GM19025 (cell line): ENCODE measurements around the gene CTNNA2.
"Not testable (repeated sequence)": the region's sequence is repeated elsewhere in the genome, so short reads cannot be mapped to it uniquely, and the experiment has no call there.

Experiments
- ATAC-seq: cut with Tn5 transposase; IDR thresholded peaks from one replicate; pipeline ENCODE4 v1.9.1; 2021; ENCODE audit warnings: mild to moderate bottlenecking, low read depth, moderate library complexity; ENCODE audit not compliant: unreplicated experiment

The CTNNA2 gene

DNA sequence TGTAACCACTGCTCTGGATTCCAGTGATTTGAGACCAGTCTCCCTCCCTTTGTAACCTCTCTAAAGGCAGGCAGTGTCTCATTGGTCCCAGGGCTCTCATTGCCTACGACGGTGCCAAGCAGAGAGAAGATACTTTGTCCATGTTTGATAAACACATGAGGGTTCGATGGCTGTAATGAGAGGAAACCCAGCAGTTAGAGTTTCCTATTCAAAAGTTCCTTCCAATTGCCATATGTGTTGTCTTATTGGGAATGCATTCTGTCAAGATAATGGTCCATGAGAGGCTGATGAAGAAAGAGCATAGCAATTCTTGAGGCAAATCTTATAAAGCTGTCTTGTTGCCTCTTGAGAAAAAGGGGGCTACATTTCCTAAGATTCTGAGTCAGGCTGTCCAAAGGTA is 499.2 kb downstream of the CTNNA2 start:
- ATAC-seq = no peak

DNA sequence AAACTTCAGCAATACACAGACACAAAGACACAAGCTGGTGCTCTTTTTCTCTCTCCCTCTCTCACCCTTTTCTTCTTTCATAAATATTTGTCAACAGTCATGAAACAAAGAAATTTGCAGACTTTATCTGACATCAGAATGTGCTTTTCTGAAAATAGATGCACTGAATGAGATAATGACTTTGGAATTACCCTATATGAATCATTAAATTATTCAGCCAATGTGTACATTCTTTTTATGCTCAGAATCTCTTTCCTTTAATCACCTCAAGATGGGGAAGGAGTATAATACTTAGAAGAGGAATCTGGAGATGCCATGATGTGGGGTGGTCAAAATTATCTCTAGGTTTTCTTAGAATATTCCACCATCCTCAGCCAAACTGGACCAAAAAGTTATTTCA is 501.8 kb downstream of the CTNNA2 start:
- no peak for ATAC-seq

DNA sequence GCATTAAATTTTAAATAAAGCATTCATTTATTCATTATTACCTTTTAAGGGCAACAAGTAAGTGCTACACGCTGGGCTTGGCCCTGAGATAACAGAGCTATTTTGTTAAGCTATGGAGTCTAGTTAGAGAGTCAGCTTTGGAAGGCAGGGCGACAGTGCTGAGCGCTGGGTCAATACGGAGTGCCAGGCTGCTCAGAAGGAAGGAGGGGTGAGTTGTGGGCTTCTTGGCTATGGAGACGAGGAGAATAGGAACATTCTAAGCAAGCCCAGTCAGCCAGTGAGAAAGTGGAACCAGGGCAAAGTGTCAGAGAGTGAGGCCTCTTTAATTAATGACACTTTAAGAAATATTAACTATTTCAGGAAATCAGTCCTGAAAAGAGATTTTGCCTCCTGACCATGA is 503.3 kb downstream of the CTNNA2 start:
- no peak for ATAC-seq

DNA sequence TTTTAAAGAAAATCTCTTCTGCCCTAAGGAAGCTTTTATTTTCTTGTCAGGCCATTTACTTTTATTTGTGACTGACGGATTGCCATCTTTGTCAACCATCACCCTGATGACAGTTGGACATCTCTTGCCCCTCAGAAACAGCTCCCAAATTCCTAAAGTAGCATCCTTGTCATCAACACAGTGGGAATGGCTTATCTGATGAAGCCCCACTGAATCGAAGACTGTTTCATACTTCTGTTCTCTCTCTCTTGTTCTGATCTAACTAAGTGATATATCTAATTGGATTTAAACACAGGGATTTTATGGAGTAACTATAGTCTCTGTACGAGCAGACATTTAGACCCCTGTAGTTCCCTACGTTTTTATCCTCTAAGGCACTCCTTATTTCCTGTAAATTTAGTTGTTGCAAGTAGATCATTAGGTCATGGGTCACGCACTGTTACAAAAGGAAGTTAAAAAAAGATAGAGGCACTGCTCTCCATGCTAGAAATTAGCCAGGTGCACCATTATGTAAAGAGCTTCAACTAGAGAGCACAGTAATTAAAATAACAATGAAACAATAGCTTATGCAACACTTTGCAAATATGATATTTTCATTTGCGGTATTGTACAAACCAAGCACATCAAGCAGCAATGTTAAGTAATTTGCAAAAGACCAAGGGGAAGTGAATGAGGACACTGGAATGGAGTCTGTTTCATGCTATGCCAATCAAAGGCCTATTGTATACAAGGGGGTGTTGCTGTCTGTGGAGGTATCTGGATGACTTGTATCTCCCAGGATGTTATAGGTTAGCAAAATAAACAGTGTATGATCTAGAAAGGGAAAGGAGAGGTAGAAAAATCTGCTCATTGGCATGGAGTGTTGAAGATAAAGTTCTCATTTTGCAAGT is 507.0 kb downstream of the CTNNA2 start:
- no peak for ATAC-seq

DNA sequence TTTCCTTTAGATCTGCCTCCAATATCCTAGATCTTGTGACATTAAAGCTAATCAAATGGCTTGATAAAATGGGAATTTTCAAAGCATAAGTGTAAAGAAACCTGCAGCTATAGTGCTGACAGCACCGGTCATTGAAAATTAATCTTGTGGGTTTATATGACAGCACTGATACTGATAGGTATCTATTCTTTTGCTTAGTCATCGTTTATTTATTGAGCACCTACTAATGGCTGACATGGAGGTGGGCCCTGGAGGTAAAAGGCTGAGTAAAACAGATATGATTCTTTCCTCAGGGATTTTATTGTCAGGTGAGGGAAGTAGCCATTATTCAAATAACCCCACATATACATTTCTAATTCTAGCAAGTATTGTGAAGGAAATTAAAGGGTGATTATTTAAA is 509.2 kb downstream of the CTNNA2 start:
- no peak for ATAC-seq

DNA sequence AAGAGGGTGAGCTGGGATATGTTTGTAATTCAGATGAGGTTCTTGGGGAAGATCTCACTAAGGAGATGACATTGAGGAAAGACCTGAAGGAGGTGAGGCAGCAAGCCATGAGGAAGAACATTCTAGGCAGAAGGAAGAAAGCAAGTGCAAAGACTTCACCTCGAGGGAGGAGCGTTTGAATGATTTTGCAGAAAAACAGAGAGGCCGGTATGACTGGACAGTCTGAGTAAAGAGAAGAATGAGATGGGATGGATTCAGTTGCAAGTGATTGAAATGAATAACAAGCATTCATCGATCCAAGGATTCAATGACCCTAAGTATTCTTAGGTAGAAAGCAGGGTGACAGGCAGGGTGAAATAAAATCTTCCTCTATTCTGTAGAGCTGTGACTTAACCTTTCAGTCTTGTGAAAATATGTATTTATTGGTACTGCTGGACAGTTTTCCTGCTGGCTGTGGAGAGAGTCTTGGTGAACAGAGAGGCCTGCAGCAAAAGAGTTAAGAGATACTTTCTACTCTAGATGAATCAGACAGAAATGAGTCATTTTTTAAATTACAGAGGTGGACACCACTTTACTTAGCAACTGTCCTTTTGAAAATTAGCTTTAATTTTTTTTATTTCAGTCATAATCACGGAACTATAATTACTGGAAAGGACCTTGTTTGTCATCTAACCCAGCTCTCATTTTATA is 513.3 kb downstream of the CTNNA2 start:
- no peak for ATAC-seq

DNA sequence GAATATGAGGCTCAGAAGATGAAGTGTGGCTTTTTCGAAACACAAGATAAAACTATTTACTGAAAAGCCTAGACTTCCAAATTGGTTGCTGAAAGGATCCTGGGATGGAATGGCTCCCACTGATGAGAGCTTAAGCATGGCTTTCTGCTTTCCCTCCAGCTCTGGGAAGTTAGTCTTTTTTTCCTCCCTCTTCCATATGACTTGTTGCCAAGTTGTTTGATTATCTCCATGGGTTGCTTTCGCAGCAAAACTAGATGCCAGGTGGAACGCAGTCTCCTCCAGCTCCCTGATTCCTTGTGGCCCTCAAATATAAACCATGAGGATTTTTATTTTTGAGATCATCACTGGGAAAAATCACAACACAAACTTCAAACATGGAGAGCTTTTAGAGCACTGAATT is 515.2 kb downstream of the CTNNA2 start:
- no peak for ATAC-seq

DNA sequence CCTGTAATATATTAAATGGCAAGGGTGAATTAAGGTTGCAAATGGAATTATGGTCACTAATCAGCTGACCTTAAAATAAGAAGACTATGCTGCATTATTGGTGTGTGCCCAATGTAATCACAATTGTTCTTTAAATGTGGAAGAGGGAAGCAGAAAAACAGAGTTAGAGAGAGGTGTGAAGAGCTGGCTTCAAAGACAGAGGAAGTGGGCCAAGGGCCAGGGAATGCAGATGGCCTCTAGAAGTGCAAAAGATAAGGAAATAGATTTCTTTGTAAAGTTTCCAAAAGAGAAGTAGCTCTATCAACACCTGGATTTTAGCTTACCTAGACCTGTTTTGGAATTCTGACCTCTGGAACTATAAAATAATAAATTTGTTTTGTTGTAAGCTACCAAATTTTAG is 515.7 kb downstream of the CTNNA2 start:
- no peak for ATAC-seq

DNA sequence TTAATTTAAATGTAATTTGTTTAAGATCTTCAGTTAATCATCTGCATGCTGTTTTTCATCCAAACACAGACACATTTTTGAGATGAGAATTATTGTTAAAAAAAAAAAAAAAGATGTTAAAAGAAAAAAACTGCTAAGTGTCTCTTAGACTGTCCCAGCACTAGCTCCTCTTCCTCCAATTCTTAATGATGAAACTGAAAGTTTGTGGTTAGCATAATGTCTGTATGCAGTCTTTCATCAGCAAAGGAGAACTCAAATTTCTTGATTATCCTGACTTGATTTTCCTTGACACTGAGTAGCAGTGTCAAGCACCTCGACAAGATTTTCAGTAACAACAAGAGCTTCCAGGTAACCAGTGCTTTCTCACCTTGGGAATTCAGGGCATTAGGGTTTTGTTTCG is 517.3 kb downstream of the CTNNA2 start:
- ATAC-seq = no peak

DNA sequence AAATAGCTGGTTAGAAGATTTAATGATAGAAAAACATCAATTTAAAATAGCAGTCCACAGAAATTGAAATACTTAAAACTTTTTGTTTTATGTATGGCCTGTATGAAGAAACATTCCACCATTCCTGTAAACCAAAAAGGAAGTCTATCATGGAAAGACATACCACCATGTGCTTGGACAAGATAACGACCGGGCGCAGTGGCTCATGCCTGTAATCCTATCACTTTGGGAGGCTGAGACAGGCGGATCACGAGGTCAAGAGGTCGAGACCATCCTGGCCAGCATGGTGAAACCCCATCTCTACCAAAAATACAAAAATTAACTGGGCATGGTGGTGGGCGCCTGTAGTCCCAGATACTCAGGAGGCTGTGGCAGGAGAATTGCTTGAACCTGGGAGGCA is 519.8 kb downstream of the CTNNA2 start:
- ATAC-seq = not testable (repeated sequence)

DNA sequence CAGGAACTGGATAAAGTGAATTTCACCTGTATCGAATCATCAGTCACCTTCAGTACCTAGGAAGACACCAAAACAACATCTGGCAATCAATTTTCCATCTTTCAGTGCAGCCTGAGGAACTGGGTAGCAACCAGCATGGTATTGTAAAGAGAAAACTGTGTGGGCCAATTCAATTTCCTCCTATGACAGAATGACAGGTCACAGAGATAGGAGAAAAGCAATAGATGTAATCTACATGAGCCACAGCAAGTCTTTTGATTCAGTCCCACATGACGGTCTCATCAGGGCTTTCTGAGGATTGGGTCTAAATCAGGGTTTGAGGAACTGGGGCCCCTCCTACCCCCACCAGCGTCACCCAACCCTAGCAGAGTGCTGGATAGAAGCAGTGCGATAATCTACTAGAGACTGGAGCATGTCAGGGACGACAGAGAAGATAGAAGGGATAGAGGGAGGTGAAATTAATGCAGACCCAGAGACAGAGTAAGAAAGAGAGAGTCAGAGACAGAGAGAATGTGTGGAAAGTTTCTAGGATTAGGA is 523.0 kb downstream of the CTNNA2 start:
- no peak for ATAC-seq

DNA sequence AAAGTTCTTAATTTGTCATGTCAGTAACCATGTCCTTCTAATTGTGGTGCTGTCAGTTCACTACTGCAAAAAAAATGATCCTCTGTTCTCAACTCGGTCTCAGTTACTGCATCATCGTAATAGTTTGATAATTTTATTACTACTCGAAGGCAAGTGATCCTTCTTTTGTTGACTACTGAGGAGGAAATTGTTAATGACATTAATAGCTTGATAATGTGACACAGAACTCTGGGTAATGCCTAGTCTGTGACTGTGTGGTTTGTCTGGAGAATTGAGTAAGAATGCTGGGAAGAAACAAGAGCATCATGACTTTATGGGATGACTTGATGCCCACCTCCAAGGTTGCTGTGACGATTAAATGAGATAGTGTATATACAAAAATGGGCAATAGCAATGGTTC is 524.5 kb downstream of the CTNNA2 start:
- no peak for ATAC-seq

DNA sequence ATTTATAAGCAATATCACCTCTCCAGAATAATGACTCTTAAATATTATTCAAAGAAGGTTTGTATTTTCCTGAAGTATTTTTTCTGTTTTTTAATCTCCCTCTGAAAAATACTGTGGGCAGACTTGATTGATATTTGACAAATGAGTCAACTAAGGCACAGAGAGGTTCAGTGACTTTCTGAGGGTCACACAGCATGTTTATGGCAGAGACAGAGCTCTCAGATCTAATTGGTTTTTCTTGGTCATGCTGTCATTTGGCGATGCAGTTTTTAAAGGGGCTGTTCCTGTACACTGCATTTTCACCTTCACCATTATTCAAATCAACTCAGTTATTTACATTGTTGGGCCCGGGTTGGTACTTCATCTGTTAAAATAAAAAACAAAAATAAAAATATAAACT is 527.4 kb downstream of the CTNNA2 start:
- no peak for ATAC-seq

DNA sequence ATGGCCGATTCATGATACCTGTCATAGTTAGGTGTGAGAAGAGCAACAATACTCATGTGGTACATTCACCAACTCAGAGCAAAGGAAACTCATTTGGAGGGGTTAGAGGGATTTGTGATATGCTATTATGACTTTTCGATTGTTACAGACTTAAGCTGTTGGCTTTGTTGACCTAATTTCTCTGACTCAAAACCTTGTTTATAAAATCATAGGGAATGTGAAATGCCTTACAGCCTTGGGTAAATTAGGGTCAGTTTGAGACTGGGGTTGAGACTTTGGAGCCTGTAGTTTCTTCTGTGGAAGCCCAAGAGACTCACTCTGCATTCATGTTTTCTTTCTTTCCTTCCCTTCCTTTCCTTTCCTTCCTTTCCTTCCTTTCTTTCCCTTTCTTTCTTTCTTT is 529.8 kb downstream of the CTNNA2 start:
- no peak for ATAC-seq

DNA sequence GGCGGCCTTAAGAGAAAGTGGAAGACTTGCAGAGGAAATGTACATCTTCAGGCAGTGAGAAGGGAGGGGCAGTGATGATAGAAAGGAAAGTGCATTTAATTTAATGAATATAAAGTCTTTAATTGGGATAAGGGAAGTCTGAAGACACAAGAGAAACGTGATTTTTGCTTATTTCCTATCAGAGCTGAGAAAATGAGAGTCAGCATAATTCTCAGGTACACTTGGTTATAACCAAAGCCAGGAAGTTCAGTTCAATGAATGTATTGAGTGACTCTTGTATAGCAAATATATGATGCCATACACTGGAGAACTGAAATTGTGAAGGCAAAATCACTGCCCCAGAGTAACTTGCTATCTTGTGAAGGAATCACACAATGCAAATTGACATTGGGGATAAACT is 535.4 kb downstream of the CTNNA2 start:
- ATAC-seq = no peak

DNA sequence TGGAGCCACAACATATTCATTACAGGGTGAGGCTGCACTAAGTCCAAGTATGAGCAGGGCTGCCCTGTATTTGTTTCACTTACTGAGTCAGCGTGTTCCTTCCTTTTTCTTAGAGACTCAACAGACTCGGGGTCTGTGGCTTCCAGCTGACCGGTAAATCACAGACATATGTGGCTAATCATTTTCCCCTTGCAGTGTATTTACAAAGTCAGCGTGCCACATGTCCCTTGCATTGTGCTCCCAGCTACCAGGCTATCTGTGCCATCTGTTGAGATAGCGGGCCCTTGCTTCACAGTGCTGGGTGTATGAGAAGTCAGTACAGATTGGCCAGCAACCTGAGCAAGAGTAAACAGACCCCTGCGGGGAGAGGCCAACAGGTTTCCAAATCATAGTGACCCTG is 537.4 kb downstream of the CTNNA2 start:
- ATAC-seq = no peak

DNA sequence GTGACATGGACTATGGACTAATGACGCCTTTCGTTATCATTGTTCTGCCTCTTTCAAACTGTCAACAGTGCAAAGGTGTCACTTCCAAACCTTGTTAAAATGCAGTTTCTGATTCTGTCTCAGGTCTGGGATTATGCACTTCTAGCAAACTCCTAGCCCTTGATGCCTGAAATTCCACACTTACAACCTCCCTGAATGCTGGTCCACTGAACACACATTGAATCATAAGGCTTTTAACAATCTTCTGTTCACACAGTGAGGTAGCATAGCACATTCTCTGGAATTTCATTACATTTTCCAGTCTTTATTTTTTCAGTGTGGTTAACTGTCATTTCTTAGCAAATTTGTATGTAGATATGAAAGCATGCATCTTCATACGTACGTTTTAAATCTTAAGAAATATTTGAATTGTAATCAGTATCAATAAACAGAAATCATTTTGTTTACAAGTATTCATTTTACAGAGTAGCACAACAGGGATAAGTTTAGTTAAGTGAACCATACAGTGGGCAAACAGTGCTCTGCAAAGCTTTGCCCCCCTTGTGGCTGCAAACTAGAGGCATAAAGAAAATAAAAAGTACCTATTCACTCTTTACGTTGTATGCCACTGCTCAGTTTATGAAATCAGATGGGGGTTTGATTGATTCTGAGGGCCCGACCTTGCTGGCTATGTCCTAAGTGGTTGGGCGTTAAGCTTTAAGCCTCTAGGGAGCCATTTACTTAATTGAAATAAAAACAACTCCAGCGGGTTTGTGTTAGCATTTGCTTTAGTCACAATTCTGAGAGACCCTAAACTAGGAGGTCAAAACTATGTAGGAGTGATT is 540.9 kb downstream of the CTNNA2 start:
- no peak for ATAC-seq

DNA sequence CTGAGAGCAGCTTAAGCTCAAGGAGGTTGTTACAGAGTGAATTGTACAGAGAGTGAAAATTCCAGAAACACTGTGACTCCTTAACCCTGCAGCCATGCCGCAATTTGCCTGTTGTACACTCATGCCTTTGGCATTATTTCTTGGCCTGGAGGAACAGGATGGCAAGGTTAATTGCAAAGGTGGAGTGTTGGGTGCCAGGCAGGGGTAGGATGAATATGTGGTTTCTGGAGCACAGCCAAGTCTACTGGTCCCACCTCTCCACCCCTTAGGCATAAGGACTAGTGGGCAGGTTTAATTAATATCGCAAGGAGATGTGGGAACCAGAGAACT is 541.5 kb downstream of the CTNNA2 start:
- no peak for ATAC-seq

DNA sequence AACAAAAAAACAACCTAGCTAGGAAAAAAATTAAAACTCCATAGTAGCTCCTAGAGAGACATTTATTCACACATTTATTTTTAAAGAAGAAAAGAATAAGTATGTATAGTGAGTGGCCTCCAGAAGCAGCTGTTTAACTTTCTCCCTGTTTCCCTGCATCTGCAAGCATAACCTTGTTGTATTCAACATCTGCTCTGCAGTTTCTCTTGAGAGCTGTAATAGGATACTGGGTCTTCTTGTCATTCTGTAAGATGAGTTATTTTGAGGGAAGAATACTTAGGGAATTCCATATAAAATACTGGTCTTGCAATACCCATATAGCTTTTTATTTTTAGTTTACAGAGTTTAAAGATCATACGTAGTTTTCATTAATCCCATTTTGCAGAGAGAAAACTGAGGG is 545.1 kb downstream of the CTNNA2 start:
- no peak for ATAC-seq

DNA sequence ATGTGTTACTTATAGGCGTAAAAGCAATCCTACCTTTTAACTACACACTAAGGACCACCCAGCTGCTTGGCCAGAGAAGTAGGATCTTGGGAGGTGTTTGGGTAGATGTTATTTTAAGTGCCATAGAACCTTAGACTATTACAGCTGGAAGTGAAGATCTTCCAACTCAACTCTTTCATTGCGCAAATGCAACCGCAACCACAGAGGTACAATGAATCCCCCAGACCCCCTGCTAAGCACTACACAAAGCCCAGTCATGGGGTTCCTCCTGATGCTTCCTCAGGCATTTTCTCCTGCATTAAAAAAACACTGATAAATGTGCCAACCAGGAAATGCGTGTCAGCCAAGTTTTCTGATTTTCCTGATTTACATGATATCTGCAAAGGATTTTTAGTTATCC is 545.7 kb downstream of the CTNNA2 start:
- ATAC-seq = no peak

DNA sequence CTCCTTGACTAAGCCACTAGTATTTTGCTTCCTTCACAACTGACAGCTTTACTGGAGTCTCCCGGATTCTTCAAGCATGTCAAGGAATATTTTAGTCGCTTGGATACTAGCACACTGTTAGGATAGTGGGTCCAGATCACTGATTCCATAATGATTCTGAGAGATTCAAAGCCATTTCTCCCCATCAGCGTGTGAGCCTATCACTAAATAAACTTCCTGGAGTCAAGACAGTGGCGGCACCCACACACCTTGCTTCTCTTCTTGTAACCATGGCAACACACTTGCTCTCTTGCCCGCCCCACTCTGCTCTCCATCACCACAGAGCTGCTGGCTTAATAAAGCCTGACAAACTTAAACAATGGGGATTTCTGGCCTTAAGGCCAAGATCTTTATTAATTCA is 546.6 kb downstream of the CTNNA2 start:
- no peak for ATAC-seq
